NCI-H82 treated with DMSO at 0.1 percent for 48 hours (cell line): ENCODE data around the gene JPT2.

ENCODE experiments used
- DNase-seq: peaks from one replicate; lab custom pipeline; 2025; ENCODE audit not compliant: unreplicated experiment; lab: John Stamatoyannopoulos, UW

Gene JPT2, protein sequence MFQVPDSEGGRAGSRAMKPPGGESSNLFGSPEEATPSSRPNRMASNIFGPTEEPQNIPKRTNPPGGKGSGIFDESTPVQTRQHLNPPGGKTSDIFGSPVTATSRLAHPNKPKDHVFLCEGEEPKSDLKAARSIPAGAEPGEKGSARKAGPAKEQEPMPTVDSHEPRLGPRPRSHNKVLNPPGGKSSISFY

DNA sequence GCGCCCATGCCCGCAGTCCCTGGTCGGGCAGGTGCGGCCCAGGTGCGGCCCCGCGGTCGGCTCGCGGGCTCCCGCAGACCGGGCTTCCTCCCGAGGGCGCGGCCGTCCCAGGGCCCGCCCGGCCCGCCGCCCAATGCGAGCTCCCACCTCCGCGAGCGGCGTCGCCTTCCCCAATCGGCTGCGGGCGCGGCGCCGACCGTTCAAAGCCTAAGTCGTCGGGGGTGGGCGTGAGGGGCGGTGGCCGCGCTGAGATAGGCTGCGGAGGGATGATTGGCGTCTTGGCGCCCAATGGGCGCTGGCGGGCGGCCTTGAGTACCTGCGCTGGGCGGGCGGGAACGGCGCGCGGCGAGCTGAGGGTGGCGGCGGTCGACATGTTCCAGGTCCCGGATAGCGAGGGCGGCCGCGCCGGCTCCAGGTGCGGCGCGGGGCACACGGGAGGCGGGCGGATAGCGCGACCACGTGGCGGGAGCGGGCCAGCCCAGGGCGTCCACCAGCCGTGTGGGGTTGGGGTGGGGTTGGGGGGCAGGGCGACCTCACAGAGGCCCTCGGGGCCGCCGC is at the start of gene JPT2:
JPT2 (plus strand) TSS at position 338 of the 558 bp plus-strand sequence; CDS start at position 372, 34 bp downstream.
- peak; percentile 90 for DNase-seq

- no peak for DNase-seq
Measured at GRCh38 chr16:1630450-1631213, 47.4 kb upstream of the JPT2 start.

GRCh38 chr16:1631230-1631629 is 46.8 kb upstream of the JPT2 start:
- DNase-seq: no peak

GRCh38 chr16:1631931-1632637 is 46.0 kb upstream of the JPT2 start:
- no peak for DNase-seq

- DNase-seq: no peak
Measured at GRCh38 chr16:1632638-1632970, 45.5 kb upstream of the JPT2 start.

DNA sequence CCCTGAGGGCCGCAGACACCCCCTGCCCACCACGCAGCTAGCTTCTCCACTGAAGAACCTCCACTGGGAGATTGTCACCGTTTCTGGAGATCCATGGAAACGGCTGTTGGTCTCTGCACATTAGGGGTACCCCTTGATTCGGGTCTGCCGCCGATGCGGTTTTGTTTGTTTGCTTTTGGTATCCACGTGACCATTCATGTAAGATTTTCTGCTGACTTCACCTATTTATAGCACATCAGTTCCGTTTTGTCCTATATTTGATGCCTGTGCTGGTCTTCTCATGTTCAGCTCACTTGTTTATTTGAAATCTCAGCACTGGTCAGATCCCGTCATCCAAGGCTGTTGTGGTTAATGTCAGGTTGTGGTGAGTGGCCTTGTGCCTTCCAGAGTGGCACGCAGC is 44.8 kb upstream of the JPT2 start:
- no peak for DNase-seq

DNA sequence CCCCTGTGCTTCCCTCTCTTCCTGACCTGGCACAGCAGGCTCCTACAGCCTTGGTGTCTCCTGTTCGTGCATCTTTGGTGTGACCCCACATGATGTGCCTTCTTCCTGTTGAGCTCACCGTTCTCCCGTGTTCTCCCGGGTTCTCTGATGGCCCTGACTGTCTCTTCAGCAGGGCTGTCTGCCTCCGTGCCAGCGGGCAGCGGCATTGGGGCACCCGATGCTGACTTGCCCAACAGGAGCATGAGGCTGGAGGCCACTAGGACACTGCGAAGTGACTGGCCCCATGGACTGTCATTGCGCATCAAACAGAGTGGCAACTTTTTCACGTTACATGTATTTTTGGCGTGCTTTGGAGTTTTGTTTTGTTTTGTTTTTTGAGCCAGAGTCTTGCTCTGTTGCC is 43.5 kb upstream of the JPT2 start:
- DNase-seq: no peak

GRCh38 chr16:1635070-1635469 is 43.0 kb upstream of the JPT2 start:
- no peak for DNase-seq

DNA sequence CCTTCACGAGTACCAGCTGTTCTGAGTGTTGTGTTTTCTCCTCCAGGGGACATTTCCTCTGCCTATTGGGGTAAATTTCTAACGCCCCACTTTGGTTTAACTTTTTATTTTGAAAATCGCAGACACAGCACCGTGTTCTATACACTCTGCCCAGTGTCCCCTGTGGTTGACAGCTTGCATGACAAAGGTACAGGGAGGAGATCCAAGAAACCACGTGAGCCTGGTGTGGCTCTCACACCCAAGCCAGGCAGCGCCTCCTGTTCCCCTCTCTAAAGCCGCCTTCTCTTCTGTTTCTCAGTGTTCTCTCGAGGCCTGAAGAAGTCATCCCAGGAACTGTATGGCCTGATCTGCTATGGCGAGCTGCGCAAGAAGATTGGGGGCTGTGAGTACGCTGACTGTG is 40.6 kb upstream of the JPT2 start:
- no peak for DNase-seq

DNA sequence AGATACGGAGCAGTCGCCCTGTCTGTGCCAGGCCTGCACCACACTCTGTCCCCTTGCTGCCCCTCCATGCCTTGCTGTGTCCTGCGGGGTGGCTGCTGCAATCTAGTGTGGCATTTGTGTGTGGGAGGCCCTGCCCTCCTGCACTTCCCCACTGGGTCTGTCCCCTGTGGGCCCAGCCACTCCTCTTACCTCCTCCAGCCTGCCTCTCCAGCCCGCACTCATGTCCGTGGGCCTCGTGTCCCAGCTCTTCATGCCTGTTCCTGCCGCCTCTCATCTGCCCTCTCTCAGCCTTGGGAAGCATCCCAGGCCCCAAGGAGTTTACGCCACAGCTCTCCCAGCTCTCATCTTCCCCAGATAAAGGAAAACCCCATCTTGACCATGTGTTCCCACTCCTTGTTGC is 39.3 kb upstream of the JPT2 start:
- DNase-seq: no peak

- DNase-seq: no peak
Measured at GRCh38 chr16:1639282-1639681, 38.8 kb upstream of the JPT2 start.

DNA sequence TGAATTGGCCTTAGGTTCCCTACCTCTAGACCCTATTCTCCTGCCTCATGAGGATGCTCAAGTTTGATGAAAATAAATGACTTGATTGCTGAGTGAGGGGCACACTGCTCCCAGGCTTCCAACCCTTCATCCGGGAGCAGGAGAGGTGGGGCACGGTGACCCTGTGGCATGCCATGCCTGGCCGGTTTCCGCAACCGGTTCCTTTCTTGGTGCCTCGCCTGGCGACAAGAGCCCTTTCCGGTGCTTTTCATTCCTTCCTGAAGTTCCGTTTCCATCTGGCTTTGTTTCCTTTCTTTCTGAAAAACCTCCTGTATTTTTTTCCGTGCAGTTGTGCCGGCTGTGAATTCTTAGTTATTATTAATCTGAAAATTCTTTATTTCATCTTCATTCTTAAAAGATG is 38.2 kb upstream of the JPT2 start:
- DNase-seq: no peak

DNA sequence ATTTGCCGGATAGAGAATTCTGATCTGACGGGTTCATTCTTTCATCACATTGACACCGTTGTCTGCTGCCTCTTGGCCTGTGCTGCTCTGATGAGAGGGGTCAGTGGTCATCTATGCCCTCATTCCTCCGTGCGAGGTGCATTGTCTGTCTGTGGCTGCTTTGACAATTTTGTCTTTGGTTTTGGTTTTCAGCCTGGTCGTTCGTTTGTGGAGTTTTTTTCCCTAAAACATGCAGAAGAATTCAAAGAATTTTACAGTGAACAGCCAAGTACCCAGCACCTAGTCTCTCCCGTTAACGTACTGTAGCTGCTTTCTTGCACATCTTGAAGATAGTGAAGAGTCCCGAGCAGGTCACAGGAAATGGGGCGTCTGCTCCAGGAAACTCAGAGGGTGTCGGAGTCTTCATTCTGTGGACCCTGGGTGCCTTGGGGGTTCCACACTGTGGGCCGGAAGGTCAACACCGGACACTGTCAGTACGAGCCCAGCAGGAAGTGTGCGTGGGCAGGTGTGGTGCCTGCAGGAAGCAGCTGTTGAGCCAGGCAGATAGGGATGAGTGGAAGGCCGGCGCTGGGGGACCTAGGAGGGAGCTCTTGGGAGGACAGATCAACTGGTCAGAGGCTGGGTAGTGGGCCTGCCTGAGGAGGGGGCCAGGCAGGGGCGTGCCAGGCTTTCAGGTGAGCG is 37.7 kb upstream of the JPT2 start:
- DNase-seq: no peak

DNA sequence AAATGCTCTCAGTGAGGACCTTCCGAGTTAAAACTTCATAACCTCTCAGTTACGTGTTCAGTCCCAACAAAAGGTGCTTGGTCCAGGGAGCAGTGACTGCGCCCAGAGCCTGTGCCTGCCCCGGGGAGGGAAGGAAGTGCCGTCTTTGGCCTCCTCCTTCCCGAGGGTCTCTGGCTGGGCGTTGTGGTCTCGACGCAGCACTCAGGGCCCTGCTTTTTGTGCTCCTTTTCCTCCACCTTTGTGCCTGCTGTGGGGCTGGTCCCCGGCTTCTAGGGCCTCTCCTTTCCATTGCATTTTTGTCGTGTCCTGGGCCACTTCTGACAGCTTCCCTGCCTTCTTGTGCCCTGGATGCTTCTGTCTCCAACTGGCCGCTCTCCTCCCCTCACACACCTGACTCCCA is 36.8 kb upstream of the JPT2 start:
- no peak for DNase-seq

DNA sequence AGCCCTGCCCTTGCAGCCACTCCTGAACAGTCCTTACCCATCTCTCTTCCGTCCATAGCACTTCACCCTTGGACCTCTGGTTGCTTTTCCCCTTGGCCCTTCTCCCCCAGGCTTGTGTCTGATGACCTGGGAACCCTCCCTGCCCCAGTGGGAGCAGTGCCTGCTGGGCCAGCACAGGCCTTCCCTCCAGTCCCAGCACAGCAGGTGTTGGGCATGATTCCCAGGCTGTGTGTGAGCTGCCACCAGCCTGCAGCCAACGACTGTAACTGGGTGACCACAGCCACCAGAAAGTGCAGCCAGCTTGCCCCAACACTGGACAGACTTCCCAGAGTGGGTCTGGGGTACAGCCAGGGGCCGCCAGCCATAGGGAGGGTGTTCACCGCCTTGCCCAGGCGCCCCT is 35.9 kb upstream of the JPT2 start:
- DNase-seq: no peak

DNA sequence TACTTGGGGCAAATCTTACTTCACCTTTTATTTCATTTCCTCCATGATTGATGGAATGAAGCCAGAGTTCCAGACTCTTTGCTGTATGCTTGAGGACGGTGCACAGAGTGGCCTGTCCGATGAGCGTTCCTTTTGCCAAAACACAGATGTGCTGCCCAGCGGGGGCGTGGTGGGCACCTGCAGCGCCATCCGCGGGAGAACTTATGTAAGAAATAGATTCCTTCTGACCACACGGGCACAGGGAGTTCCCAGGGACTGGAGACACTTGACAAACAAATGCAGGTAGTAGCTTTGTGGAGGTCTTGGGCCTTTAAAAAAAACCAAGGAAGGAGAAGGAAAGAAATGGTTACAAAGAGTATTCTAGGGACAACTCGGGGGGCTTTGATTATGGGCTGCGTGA is 35.3 kb upstream of the JPT2 start:
- no peak for DNase-seq

DNA sequence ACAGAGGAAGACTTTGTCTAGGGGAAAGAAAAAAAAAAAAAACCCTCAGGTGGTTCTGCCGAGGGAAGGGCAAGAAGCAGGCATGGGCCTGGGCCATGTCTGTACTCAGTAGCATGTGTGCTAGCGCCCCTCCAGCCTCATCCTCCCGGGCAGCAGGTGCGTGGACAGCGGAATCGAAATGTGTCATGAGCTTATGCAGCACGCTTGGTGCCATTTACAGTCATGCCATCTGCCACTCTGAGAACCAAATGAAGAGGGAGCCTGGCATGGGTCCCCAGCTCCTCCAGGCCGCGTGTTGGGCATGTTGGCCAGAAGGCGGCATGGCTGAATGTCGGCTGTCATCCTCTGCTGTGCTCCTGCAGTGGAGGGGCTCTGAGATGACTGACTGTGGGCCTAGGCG is 34.6 kb upstream of the JPT2 start:
- no peak for DNase-seq

- no peak for DNase-seq
Measured at GRCh38 chr16:1645914-1646525, 32.1 kb upstream of the JPT2 start.

- DNase-seq: no peak
Measured at GRCh38 chr16:1647856-1648255, 30.2 kb upstream of the JPT2 start.

DNA sequence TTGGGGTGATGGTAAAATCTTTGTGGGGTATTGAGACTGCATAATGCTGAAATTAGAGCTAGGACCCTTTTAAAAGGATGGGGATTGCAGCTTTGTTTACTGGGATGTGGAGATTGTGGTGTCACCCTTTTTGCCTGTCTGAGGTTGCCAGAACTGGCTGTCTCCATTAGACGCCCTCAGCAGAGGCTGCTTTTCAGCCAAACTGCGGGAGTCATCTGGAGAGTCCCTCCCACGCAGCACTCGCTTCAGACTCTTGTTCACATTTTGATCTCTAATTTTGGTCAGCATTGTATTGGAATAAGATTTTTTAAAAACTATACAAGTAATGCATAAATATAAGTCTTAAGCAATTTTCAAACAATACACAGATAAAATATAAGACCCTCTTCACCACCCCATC is 27.9 kb upstream of the JPT2 start:
- no peak for DNase-seq
